NCI-H2107 (cell line): Measurements from ENCODE around the gene KARS1.
A peak's percentile ranks its signal among the peaks of the same experiment; 100 is the strongest.

Source experiments
- DNase-seq: peaks from one replicate; lab custom pipeline; 2025; lab: John Stamatoyannopoulos, UW

Gene KARS1

DNA sequence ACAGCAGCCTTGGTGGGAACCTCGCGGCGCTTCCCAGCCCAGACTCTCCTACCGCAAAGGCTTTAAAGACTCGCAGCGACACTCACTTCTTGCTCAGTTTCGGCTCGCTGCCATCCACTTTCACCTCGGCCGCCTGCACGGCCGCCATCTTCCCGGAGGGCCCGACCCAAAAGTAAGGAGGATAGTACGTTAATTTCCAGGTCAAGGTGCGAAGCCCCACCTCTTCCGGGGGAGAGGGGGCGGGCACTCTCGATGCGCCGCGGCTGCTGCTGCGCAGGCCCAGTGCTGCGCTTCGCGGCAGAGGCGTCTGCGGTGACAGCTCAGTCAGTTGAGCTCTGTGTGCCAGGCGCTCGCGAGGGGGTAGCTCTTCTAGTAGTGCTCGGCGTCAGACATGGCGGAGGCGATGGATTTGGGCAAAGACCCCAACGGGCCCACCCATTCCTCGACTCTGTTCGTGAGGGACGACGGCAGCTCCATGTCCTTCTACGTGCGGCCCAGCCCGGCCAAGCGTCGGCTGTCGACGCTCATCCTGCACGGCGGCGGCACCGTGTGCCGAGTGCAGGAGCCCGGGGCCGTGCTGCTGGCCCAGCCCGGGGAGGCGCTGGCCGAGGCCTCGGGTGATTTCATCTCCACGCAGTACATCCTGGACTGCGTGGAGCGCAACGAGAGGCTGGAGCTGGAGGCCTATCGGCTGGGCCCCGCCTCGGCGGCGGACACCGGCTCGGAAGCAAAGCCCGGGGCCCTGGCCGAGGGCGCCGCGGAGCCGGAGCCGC lies at the start of gene KARS1, which contains the start of gene TERF2IP:
Gene KARS1 (minus strand): TSS at position 174 of the 773 bp plus-strand sequence. CDS start 26 bp downstream, at position 148.
Gene TERF2IP (plus strand): TSS at position 282 of the 773 bp plus-strand sequence. CDS start 110 bp downstream, at position 392.
- peak; percentile 89 for DNase-seq

DNA sequence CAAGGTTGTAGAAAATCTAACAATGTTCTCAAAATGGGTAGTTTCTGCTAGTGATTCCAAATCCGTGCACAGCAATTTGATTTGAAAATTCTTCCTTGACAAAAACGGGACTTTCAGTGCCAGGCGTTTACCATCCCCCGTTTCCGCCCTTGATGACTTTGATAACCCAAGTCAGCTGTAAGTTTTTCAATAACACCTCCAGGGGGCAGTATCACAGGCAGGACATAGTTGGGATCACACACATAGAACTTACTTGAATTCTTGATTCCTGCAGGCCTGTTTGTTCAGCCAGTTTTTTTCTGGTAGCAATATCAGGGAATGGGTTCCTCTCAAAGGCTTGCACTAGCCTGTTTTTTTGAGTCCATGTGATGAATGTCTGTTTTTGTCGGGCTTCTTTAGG lies 48.2 kb upstream of the KARS1 start:
- no peak for DNase-seq

DNA sequence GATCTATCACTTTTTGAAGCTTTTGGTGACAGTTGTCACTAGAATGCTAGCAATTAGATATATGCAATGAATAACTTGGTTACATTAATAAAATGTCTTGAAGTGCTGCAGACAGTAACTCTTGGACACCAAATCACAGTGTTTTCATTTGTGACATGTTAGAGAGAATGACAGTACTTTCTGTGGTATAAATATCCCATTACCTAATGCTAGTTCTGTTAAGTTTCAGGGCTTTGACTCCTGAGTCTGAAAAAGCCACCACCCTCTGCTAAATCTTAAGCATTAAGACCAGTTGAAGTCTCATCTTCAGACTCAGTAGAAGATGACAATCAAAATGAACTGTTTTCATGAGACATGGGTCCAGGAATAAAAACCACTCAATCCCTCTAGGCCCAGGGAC lies 39.9 kb upstream of the KARS1 start:
- DNase-seq, result no peak

DNA sequence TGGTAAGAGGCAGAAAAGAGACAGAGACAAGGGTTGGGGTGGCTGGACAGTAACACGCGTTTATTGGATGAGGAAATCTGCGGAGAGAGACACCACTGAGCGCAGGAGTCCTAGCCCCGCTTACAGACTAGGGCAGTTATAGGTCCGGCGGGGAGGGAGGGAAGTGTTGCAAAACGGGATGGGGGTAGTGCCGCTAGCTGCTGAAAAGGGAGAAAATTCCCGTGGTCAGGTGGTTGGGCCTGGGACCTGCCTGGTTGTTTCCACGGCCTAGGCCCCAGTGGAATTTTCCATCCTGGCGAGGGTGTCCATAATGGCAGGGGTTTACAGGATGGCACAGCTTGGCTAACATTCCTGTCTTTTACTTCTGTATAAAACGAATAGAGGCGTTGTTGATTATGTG lies 34.8 kb upstream of the KARS1 start:
- no peak for DNase-seq

DNA sequence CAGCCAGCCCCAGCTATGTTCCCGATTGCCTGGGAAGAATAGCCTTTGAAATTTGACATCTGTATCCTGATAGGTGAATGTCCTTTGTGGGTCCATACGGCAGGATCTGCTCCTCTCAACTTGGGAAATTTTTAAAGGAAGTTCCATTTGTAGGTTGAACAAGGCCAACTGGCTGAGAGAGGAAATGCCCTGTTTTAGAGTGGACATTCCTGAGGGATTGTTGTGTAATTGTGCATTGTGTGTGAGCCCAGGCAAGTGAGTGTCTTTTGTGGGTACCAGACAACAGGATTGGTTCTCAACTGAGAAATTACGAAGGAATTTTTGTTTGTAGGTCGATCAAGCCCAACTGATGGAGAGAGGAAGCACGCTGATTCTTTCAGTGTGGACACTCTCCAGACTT lies 31.9 kb upstream of the KARS1 start:
- DNase-seq, result no peak

DNA sequence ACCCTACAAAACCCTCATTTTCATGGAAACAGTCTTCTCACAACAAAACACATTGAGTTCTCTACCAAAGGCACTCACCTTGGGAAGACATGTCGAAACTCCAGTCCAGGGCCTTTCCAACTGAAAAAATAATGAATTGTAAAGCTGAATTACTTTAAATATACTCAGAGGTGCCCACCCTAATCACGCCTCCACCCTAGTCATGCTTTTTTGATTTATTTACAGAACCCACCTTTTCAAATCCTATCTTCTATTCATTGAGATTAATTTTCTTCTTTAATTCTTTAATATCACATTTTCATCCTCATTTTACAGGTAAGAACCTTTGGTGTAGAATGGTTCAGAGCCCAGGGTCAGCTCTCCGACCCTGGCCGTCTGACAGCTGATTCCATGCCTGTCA lies 29.4 kb upstream of the KARS1 start, which contains the start of gene CPHXL2:
Gene CPHXL2 (minus strand): TSS at position 101 of the 400 bp plus-strand sequence. CDS start 10 bp downstream, at position 91.
- DNase-seq, result no peak

DNA sequence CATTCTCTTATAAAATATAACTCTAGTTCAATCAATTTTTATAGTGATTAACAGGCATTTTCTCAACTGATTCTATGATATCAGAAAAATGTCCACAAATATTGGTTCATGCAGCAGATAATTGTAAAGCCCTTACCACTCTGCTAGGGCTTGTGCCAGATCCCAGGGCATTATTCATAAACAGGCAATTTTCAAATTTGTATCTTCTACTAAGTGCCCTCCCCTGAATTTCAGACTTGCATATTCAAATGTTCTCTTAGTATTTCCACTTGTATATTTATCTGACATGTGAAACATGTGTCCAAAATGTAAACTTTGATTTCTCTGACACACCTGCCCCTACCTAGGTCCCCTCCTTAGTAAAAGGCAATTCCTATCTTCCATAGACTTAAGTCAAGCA lies 20.0 kb upstream of the KARS1 start:
- no peak for DNase-seq

DNA sequence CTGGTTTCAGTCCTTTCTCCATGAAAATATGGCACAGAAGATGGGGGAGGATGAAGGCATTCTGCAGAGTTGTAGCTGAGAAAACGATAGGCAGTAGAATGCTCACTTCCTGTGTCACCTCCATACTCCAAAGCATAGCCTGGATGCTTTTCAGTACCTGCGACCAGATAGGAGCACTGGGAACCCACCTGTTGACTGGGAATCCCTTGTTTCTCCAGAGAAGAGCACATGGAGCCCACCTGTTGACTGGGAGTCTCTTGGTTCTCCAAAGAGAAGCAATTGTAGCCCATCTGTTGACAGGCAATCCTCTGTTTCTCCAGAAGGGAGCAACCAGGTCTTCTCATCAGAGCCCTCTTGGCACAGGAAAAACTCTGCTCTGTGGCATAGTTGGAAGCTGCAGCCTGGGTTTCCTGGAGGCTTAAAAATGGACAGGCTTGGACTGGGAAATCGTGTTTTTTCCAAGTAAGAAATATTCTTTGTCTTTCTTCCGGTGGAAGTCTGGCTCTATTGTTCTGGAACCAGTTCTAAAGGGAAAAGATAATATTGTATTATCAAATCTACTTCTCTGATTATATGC lies 13.3 kb upstream of the KARS1 start:
- no peak for DNase-seq

DNA sequence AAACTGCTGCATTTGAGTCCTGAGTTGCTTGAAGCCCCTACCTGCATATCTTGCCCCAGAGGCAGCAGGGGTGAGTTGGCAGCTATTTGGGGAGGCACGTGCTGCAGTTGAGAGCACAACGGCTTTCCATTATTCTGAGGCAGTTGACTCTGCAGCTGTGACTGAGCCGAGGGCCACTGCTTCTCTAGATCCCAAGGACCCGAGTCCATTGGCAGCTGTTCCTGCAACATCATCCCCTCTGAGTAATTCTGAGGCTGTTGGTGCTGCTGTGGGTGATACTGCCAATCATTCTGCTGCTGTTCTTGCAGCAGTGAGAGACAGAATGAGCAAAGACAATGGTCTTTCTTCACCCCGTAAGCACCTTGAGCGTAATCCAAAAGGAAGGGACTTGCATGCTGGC lies 12.9 kb upstream of the KARS1 start:
- no peak for DNase-seq

DNA sequence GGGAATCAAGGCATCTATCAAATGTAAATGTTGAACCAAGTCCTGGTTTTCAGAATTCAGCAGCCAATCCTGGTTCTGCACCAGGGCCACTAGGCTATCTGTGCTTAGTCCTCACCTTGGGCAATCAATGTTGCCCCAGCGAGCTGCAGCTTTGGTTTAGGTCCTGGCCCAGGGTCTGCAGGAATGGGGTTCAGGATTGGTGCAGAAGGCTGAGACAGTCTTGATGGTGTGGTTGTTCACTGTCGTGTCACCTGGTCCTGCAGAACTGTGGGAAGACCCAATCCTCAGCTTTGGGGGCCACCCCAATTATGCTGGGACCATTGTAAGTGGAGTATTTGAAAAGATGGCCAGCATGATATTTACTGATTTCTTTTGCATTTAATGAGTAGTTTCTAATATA lies 10.7 kb upstream of the KARS1 start:
- no peak for DNase-seq

DNA sequence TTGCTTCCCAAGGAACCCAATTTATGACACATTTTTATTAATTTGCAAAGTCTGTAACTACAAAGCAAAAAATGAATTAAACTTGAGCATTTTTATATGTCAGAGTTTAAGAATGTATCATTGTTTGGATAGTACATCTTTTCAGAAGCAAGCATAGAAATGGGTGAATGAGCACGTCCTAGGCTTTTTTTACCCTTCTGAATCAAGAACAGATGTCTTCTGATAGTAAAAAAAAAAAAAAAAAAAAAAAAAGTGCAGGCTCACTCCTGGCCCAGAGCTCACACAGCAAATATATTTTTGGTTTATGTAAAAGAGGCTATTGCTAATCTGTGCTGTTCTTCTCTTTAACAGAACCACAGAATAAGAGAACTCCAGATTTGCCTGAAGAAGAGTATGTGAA lies 6.5 kb upstream of the KARS1 start:
- DNase-seq, result no peak

DNA sequence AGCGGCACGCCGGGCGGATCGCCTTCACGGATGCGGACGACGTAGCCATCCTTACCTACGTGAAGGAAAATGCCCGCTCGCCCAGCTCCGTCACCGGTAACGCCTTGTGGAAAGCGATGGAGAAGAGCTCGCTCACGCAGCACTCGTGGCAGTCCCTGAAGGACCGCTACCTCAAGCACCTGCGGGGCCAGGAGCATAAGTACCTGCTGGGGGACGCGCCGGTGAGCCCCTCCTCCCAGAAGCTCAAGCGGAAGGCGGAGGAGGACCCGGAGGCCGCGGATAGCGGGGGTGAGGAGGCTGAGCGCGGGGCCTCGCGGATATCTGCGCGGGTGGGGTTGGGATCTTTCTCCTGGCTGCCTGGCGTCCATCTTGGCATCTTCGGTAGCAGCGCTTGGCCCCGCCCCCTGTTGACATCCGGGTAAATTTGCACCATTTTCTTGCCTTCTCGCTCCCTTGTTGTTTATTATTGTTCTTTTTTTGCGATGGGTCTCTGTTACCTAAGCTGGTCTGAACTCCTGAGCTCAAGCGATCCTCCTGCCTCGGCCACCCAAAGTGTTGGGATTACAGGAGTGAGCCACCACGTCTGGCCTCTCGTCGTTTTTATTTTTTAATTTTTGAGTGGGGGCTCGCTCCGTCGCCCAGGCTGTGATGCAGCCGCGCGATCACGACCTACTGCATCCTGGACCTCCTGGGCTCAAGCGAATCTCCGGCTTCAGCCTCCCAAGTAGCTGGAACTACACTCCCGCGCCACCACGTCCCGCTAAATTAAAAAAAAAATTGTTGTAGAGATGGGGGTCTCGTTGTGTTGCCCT lies 1.0 kb upstream of the KARS1 start:
- peak; percentile 76 for DNase-seq

DNA sequence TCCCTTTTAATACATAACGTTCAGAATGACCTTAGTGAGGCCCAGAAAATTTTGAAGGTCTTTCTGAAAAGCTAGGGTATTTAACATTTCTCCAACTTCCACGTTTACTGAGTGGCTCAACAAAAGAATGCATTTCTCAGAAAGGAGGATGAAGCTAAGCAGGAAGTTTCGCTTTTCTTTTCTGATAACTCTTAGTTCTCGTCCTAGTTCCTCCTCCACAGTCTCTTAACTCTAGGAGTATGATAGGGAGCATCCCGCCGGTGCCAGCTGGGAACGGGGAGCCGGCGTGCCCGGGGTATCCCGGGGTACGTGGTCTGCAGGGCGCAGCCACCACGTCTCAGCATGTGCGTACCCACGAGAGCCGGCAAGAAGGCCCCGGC lies 363 bp downstream of the KARS1 start:
- no peak for DNase-seq

DNA sequence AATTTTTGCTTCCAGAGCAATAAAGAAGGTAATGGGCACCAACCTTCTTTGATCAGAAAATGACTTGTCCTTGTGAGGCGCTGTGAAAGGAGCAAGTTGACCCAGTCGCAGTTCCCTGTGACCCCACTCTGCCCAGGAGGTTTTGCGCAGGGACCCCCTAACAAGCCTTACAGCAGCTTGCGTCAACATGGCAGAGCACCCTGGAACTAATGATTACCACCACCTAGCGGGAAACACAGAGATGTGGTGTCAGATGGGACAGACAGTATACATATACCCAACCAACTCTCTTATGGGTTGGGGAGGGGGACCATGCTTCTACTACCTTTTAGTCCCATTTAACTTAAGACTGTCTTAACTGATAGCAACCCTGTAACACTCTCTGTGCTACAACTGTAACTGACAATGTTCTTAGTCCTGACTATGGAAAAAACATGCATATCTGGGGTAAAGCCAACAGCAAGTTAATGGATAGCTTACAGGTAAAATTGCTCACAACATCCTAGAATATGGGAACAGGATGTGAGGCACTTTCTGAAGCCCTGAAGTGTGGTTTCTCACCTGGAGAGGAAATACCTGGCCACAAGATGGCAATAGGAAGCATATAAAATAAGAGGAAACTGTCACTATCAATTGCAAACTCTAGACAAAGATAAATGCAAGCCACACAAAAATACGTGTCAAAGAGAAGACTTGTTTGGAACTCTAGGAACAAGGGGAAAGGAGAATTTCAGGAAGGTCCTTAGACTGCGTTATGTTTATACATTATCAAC lies 3.0 kb downstream of the KARS1 start:
- DNase-seq, result no peak

DNA sequence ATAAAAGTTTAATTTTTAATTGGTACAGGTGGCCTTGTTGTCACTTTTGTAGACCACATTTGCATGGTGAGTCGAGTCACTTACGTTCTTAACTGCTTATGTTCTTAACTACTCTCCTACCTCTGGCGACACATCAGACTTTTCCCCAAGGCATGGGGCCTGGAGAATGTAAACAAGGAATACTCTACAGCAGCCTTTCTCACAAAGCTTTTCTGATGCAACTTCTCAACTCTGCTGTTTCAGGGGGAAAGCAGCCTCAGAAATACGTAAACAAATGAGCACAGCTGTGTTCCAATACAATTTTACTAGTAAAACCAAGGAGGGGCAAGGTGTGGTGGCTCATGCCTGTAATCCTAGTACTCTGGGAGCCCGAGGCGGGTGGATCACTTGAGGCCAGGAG lies 6.9 kb downstream of the KARS1 start:
- DNase-seq, result no peak

DNA sequence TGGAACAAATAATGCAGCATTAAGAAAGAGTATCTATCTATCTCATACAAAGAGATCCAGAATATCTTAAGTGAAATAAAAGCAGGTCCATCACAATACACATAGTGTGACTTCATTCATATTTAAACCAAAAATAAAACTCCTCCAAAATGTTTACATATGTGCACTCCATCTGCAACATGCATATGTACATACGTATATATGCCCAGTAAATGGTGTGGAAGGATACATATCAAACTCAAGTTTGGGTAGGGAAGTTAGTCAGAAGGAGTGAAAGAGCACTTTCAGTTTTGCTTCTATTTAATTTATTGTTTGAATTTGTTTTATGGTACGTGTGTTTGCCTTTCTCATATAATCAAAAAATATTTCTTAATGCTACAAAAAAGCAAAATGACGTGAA lies 12.4 kb downstream of the KARS1 start:
- DNase-seq, result no peak

DNA sequence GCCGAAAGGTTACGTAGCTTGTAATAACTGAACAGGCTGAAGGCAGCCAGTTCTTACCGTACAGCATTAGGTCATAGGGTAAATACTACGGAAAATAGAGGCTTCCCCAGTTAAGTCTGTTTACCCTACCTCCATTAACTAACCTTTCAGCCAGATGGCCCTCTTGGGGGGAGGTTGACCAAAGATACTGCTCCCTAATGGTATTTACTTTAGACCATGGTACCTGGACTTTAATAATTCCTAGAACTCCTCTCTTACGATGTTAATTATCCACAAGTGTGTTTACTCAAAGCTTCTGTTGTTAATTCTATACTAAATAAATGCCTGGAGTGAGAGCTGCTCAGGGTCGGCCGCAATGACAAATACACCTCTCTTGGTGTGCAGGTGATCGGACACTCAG lies 14.6 kb downstream of the KARS1 start:
- no peak for DNase-seq

DNA sequence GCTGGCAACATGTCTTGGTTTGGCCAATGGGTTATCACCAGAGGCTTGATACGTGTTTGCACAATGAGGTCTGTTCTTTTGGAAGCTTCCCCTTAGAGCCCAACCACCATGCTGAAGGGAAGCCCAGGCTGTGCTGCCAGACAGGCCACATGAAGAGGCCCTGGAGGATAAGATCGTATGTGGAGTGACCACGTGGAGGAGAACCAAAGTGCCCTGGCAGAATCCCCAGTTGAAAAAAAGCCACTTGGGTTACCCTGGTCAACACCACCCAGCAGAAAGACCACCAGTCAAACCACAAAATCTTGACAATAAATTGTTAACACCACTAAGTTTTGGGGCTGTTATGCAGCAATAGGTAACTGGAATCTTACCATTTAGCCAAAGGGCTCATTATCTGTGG lies 17.4 kb downstream of the KARS1 start:
- DNase-seq, result no peak

DNA sequence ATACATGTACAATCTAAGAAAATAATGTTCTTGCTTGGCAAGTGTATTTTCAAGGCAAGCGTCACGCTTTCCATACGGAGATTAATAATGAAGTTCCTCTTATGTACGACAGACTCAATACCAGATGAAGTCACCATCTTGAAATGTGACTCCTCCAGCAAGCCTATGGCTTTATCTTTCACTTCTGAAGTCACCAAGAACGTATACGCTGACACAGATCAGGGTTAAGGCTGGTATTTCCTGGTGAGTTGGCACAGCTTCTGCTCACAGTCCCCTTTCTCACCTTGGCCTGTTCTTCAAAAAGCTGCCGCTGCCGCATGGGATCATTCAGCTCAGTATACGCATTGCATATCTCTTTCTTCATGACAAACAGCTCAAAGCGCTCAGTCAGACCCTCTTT lies 18.3 kb downstream of the KARS1 start:
- no peak for DNase-seq

DNA sequence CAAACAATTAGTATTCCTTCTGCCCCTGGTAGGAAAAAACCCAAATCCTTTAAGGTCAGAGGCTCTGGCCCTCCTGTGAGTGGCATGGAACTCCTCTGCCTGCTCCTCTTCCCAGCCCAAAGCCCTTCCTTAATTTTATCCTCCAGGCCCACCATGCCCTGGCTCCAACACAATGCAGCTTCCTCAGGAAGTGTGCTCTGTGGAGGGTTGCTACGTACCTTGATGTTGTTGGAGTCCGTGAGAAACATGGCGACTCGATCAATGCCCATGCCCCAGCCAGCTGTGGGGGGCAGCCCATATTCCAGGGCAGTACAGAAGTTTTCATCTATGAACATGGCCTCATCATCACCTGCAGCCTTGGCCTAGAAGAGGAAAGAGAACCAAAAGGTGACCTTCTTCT lies 19.1 kb downstream of the KARS1 start:
- no peak for DNase-seq

DNA sequence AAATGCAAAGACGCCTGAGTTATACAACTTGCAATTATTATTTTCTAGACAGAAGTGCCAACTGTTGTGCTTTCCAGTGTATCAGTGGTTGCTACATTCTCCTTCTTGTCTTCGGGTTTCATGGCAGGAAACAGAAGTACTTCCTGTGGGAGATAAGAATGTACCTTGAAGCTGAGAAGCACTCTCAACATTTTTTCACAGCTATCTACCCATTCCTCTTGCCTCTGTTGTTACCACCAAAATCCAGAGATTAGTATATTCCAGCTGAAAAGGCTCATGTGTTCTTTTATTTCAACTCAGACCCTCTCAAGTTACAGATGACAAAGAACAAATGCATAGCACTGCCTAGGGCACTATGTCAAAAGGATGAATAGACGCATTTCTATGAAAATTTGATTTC lies 19.6 kb downstream of the KARS1 start:
- no peak for DNase-seq

DNA sequence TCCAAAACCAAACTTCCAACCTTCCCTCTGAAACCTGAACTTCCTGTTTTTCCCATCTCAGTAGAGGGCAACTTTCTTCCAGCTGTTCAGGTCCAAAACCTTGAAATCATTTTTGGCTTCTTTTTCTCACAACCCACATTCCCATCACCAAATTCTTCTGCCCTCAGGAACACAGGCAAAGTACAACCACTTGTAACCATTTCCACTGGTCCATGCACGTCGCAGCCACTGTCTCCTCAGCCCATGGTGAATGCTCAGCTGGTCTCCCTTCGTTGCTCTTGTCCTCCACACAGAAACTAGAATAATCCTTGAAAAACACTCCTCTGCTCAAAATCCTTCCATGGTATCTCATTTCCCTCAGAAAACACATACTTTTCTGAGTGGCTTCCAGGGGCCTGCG lies 20.7 kb downstream of the KARS1 start:
- no peak for DNase-seq
